GM21717 (cell line): ENCODE data around the gene DEFB128.
"Not testable (repeated sequence)": the region's sequence is repeated elsewhere in the genome, so short reads cannot be mapped to it uniquely, and the experiment has no call there.

Source experiments
- ATAC-seq: cut with Tn5 transposase; IDR thresholded peaks from one replicate; pipeline ENCODE4 v1.9.1; 2021; ENCODE audit warnings: mild to moderate bottlenecking, moderate library complexity; ENCODE audit not compliant: unreplicated experiment

The DEFB128 gene

DNA sequence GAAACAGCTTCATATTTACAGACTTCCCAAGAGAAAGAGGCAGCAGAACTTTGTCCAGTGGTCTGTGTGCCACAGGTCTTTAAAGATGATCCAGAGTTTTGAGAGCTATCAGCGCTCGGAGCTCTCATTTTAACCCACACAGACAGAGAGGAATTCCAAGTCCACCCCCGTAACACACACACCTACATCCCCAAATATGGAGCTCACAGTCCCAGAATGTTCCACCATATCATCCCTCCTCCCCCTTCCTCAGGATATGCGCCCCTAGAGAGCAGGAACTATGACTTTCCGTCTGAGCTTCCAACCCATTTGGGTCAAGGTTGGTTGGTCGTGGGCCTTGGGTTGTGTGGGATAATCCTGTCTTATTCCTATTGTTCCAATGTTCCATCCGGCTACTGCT is at the start of gene DEFB128:
Gene DEFB128 (minus strand): TSS at position 101 of the 400 bp plus-strand sequence. CDS start 88 bp downstream, at position 13.
- no peak for ATAC-seq

DNA sequence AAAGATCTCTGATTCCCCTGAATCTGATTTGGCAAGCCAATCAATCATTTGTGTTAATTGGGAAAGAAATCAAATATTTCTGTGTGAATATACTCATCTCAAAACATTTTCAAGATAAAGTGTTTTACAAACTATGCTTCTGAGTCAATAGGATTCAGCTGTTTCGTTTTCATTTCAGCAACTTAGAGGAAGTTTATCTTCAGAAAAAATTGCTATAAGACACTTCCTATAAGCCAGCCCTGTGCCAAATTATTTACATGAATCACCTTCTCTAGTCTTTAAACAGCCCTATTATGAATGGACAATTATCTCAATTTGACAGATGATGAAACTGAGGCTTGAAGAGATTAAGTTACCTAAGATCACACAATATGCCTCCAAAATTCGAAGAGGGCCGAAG is 48.4 kb upstream of the DEFB128 start:
- ATAC-seq: no peak

GRCh38 chr20:237489-237888 is 48.0 kb upstream of the DEFB128 start:
- peak; percentile 47 for ATAC-seq

DNA sequence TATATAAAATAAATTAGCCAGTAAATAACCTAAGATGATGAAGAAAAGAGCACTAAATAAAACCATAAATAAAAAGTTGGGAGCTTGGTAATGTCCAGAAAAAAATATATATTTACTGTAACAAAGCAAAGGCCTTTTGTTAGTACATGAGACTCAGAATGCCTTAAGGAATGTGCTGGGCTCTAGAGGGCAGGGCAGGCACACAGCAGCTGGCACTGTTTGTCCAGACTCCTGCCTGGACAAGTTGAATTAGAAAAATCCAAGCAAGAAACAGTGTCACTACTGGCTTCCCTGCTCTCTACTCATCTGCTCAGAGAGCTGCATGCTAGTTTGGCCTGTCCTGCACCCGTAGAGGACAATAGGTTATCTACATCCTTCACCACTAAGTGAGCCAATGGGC is 46.4 kb upstream of the DEFB128 start:
- no peak for ATAC-seq

DNA sequence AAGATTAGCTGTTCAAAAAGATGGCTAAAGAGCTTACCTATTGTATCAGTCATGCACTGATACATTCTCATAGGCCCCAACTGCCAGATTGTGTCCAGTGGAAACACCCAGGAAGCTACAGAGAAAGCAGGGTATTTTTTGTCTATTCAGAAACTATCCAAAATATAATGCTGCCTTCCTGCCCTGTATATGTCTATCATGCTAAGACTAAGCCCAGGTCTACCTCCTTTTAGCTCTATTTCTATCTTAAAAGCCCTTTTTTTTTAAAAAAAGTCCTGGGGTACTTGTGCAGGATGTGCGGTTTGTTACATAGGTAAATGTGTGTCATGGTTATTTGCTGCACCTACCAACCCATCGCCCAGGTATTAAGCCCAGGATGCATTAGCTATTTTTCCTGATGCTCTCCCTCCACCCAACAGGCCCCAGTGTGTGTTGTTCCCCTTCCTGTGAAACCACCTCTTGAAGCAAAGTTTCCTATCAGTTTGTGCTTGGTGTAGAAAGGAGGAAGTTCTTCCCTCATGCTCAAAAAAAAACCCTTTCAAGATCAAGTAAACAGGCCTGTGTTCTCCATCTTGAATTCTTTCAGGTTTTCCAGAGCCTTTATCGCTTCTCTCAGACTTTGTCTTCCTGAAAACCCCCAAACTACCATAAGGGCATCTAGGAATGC is 38.1 kb upstream of the DEFB128 start:
- no peak for ATAC-seq

DNA sequence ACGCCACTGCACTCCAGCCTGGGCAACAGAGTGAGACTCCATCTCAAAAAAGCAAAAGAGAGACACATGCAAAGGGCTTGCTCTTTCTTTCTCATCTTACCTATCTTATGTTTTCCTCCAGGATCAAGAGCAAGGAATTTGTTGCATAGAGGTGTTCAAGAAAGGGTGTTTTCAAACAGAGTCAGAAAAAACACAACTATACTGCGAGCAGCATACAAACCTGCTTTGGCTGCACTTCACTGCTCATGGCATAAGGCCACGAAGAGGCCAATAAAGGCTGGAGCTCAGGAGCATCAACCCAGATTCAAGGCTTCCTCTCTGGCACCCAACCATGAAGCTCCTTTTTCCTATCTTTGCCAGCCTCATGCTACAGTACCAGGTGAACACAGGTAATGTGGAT is 37.4 kb upstream of the DEFB128 start, which contains the start of gene DEFB129:
Gene DEFB129 (plus strand): TSS at position 301 of the 400 bp plus-strand sequence. CDS start 31 bp downstream, at position 332.
- ATAC-seq: no peak

GRCh38 chr20:225879-226278 is 36.4 kb upstream of the DEFB128 start:
- not testable (repeated sequence) for ATAC-seq

GRCh38 chr20:221258-221830 is 31.8 kb upstream of the DEFB128 start:
- no peak for ATAC-seq

- ATAC-seq: no peak
These were observed 30.0 kb upstream of the DEFB128 start for GRCh38 chr20:219290-220115.

- no peak for ATAC-seq
These were observed 27.8 kb upstream of the DEFB128 start for GRCh38 chr20:217266-217665.

GRCh38 chr20:215796-216195 is 26.3 kb upstream of the DEFB128 start:
- ATAC-seq: no peak

GRCh38 chr20:214383-214782 is 24.9 kb upstream of the DEFB128 start:
- ATAC-seq: no peak

GRCh38 chr20:210809-211502 is 21.4 kb upstream of the DEFB128 start:
- ATAC-seq: no peak

GRCh38 chr20:208942-209566 is 19.5 kb upstream of the DEFB128 start:
- ATAC-seq: no peak

DNA sequence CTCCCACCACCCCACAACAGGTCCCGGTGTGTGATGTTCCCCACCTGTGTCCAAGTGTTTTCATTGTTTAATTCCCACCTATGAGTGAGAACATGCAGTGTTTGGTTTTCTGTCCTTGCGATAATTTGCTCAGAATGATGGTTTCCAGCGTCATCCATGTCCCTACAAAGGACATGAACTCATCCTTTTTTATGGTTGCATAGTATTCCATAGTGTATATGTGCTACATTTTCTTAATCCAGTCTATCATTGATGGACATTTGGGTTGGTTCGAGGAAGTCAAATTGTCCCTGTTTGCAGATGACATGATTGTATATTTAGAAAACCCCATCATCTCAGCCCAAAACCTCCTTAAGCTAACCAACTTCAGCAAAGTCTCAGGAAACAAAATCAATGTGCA is 14.1 kb upstream of the DEFB128 start:
- ATAC-seq: not testable (repeated sequence)

DNA sequence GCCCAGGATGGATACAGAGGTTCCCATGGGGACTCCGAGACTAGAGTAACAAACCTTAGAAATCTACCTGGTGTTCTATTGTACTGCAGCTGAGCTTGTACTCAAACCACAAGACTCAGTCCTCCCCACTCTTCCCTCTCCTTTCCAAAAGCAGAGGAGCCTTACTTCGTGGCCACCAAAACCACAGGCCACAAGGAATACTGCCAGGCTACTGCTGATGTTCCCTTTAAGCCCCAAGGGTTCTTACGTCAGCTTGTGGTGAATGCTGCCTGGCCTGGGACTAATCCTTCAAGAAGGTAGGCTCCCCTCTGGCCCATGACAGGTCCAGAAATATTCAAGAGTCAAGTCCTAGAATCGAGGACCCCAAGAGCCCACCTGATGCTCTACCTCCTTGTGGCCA is 10.5 kb upstream of the DEFB128 start:
- ATAC-seq: no peak

DNA sequence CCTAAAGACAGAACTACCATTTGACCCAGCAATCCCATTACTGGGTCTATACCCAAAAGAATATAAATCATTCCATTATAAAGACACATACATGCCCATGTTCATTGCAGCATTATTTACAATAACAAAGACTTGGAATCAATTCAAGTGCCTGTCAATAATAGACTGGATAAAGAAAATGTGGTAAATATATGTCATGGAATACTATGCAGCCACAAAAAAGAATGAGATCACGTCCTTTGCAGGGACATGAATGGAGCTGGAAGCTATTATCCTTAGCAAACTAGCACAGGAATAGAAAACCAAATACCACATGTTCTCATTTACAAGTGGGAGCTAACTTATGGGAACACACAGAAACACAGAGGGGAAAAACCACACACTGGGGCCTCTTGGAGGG is 8.7 kb upstream of the DEFB128 start:
- no peak for ATAC-seq

GRCh38 chr20:187733-188132 is 1.8 kb downstream of the DEFB128 start:
- no peak for ATAC-seq

- no peak for ATAC-seq
These were observed 5.2 kb downstream of the DEFB128 start for GRCh38 chr20:184288-184687.

DNA sequence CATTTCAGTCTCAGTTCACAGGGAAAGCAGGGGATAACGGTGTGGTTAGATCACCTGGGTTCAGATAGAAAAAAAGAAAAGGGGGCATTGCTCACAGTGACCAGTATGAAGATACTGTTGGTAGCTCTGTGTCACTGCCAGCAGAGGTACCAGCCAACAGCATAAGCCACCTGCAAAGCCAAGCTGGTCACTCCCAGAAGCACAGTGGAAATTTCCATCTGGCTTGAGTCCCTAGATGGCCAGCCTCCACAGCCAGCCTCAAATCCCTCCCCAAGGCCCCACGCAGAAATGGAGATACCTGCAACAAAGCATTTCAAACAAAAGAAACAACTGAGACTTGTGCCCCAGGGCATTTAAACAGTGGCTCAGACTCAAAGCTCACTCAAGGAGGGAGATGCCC is 20.6 kb downstream of the DEFB128 start:
- ATAC-seq: no peak

- ATAC-seq: no peak
These were observed 24.9 kb downstream of the DEFB128 start for GRCh38 chr20:164618-165017.
